Activated CD4-positive, alpha-beta T cell treated with anti-CD3 and anti-CD28 coated beads, Interleukin-2, amount 10 ng/mL, durations not matched to agents 7 days and 5 days (primary cell): ENCODE results near the gene IMMP1L. TPM values are rescaled to one million over a fixed set of nuclear protein-coding genes. Genes with fewer than 3 reads are reported as not detected.

Source experiments
- CTCF ChIA-PET: fragments of 350-600 bp; sonication (Branson Sonifier 250); formaldehyde crosslinking; loops from one replicate; lab custom pipeline; 2021; ENCODE audit warnings: antibody characterized with exemption; lab: Charles Lee
- POLR2A ChIA-PET: fragments of 350-600 bp; sonication (Branson Sonifier 250); formaldehyde crosslinking; loops from one replicate; lab custom pipeline; 2021; ENCODE audit warnings: antibody characterized with exemption; lab: Charles Lee
- DNase-seq: peaks from one replicate; pipeline ENCODE4 v3.0.0-alpha.2; 2020
- H3K27ac Mint-ChIP-seq: one replicate; pipeline ENCODE4 v1.8.0; 2021; ENCODE audit warnings: mild to moderate bottlenecking, moderate library complexity, mixed read lengths
- H3K27me3 Mint-ChIP-seq: one replicate; pipeline ENCODE4 v1.8.0; 2021; ENCODE audit warnings: mixed read lengths
- H3K36me3 Mint-ChIP-seq: one replicate; pipeline ENCODE4 v1.8.0; 2021; ENCODE audit warnings: low read depth, mixed read lengths
- H3K4me1 Mint-ChIP-seq: one replicate; pipeline ENCODE4 v1.8.0; 2021; ENCODE audit warnings: mixed read lengths
- H3K4me3 Mint-ChIP-seq: one replicate; pipeline ENCODE4 v1.8.0; 2021; ENCODE audit warnings: mild to moderate bottlenecking, moderate library complexity, mixed read lengths
- H3K9me3 Mint-ChIP-seq: one replicate; pipeline ENCODE4 v1.8.0; 2021; ENCODE audit warnings: mixed read lengths
- total RNA-seq, 2 experiments: library from RNA; stranded (reverse); gene quantifications; one replicate each; pipeline ENCODE4 v1.2.3, GENCODE V29; 2021

IMMP1L gene, protein sequence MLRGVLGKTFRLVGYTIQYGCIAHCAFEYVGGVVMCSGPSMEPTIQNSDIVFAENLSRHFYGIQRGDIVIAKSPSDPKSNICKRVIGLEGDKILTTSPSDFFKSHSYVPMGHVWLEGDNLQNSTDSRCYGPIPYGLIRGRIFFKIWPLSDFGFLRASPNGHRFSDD
- 10 to 100 TPM; 19.7 to 23.4 TPM for total RNA-seq

DNA sequence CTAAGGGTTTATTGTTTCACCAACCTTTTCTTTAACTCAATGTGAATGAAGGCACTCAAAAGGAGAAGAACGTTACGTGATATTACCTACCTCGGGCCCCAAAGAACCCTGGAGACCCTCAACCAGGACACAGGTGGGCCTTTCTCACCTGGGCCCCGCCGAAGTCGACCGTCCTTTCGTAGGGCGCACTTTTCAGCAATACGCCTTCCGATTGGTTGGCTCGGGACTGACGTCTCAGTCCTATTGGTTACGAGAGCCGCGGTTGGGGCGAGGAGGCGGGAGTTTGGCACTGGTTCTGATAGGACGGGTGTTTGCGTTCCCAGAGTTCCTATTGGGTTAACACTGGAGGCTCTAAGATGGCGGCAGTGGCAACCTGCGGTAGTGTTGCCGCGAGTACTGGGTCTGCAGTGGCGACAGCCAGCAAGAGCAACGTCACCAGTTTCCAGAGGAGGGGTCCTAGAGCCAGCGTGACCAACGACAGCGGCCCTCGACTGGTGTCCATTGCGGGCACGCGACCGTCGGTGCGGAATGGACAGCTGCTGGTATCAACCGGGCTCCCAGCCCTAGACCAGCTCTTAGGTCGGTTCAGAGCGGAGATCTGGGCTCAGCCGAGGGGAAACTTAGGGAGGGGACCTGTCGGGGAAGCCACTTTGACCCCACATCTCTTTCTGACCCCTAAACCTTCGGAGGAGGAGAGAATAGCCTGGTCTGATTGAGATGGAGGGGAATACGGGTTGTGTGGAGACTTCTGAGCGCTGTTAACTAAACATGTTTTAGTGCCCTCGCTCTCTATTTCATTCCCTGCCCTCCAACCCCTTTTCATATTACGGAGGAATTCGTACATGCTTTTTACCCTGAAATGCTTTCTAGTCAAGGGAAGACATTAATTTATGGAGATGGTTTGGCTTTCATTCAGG is at the start of gene IMMP1L, which contains the start of gene ELP4:
Gene IMMP1L, minus strand, starts transcription at position 194 of the 917 bp plus-strand sequence. CDS start 46,346 bp downstream, outside the sequence.
Gene ELP4, plus strand, starts transcription at position 339 of the 917 bp plus-strand sequence. Its CDS starts 18 bp downstream, at position 357.
- DNase-seq: peak; percentile 97
- POLR2A ChIA-PET: no interaction called here
- H3K36me3 Mint-ChIP-seq: peaks cover 11% of the 10 kb centered on the region
- peaks cover 33% of the 10 kb centered on the region for H3K4me1 Mint-ChIP-seq
- no peaks in the 10 kb centered on the region for H3K9me3 Mint-ChIP-seq
- H3K27ac Mint-ChIP-seq: peak within 1 kb of the TSS; percentile 95
- H3K4me3 Mint-ChIP-seq: peak within 1 kb of the TSS; percentile 93
- no peaks in the 10 kb centered on the region for H3K27me3 Mint-ChIP-seq
- CTCF ChIA-PET: no interaction called here

DNA sequence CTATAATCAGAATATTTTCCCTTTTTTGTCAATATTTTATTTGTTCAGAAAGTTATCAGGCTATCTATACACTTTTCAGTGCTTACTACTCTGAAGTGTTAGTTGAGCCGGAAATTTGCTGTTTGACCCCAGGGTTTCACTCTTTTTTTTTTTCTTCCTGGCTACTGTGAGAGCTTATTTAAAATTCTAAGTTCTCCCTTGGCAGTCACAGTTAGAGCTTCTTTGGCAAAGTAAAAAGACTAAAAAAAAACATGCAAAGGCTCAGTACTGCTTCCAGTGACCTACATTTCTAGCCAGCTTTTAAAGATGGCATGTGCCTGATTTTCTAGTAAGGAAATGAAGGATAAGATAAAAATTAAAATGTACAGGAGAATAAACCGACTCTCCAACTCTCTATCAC is 48.6 kb upstream of the IMMP1L start:
- ChIA-PET POLR2A (no interaction called here), CTCF (no interaction called here)
- H3K36me3 Mint-ChIP-seq: no peaks in the 10 kb centered on the region
- DNase-seq: no peak
- H3K4me1 Mint-ChIP-seq: no peaks in the 10 kb centered on the region
- no peaks in the 10 kb centered on the region for H3K9me3 Mint-ChIP-seq
- no peaks in the 10 kb centered on the region for H3K27me3 Mint-ChIP-seq
- H3K4me3 Mint-ChIP-seq: no peak overlapping the region
- H3K27ac Mint-ChIP-seq: no peak overlapping the region

DNA sequence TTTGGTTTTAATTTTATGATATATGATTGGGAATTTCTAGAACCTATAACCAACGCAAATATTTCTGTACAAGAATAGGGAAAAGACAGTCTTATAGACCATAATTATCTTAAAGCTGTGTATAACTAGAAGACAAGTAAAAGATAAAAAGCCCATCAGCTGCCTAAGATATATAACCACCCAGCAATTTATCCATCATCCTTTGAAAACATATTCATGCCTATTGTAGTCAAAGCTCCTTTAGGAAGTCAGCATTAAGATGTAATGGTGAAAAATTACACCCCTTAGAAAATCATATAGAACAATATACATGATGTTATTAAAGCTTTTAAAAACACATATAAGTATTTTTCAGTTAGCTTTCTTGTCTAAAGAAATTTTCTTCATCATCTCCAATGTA is 46.5 kb upstream of the IMMP1L start:
- Mint-ChIP-seq H3K4me3 (no peak overlapping the region), H3K27me3 (no peaks in the 10 kb centered on the region), H3K27ac (no peak overlapping the region), H3K9me3 (no peaks in the 10 kb centered on the region), H3K4me1 (no peaks in the 10 kb centered on the region), H3K36me3 (no peaks in the 10 kb centered on the region)
- no peak for DNase-seq
- ChIA-PET POLR2A (no interaction called here), CTCF (no interaction called here)

DNA sequence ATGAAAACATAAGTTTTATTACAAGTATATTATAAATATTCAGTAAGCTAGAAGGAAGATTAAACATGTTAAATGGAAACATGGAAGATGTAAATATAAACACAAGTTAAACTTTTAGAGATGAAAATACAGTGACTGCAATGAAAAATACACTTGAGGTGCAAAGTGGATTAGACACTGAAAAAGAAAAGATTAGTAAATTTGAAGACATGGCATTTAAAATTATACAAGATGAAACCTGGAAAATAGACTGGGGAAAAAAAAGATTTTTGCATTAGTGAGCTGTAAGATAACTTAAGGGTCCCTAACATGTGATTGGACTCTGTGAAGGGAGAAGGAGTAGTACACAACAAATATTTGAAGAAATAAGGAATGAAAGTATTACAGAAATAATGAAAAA is 33.4 kb upstream of the IMMP1L start:
- no peak overlapping the region for H3K4me3 Mint-ChIP-seq
- DNase-seq: no peak
- H3K36me3 Mint-ChIP-seq: peaks cover 31% of the 10 kb centered on the region
- no peaks in the 10 kb centered on the region for H3K27me3 Mint-ChIP-seq
- POLR2A ChIA-PET: no interaction called here
- CTCF ChIA-PET: no interaction called here
- H3K9me3 Mint-ChIP-seq: peaks cover 11% of the 10 kb centered on the region
- no peaks in the 10 kb centered on the region for H3K4me1 Mint-ChIP-seq
- H3K27ac Mint-ChIP-seq: no peak overlapping the region

DNA sequence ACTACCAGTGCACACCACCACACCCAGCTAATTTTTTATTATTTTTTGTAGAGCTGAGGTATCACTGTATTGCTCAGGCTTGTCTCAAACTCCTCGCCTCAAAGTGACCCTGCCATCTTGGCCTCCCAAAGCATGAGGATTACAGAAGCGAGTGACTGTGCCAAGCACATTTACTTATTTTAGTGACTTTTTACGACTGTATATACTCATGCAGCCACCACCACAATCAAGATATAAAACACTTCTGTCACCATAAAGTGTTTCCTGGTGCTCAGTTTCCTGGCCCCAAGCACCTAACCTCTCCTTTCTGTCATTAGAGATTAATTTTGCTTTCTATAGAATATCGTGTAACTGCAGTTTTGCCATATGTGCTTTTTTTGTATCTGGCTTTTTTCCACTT is 26.1 kb upstream of the IMMP1L start:
- no peak for DNase-seq
- ChIA-PET POLR2A (no interaction called here), CTCF (interaction anchor here (0.5 kb wide), 1 partner anchor 272 kb away, joined by 4 read pairs; no protein-coding TSS in a partner anchor)
- H3K4me3 Mint-ChIP-seq: no peak overlapping the region
- no peaks in the 10 kb centered on the region for H3K27me3 Mint-ChIP-seq
- H3K27ac Mint-ChIP-seq: no peak overlapping the region
- no peaks in the 10 kb centered on the region for H3K9me3 Mint-ChIP-seq
- H3K4me1 Mint-ChIP-seq: no peaks in the 10 kb centered on the region
- no peaks in the 10 kb centered on the region for H3K36me3 Mint-ChIP-seq

DNA sequence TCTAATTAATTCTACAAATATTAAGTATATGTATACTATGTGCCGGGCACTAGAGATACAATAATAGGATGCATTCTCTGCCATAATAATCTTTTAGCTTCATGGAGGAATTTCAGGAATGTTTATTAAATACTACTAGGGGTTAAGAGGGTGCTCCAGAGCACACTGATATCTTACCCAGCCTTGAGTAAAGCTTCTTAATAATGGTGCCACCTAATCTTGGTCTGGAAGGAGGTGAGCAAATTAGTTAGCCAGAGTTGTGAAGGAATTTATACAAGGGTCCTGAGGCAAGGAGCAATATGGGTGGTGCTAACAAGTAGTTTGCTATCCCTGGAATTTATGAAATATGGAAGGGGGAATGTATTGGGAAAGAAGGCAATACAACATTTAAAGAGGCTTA is 21.9 kb upstream of the IMMP1L start:
- H3K36me3 Mint-ChIP-seq: peaks cover 3% of the 10 kb centered on the region
- CTCF ChIA-PET: no interaction called here
- H3K27me3 Mint-ChIP-seq: no peaks in the 10 kb centered on the region
- POLR2A ChIA-PET: no interaction called here
- H3K27ac Mint-ChIP-seq: no peak overlapping the region
- H3K4me3 Mint-ChIP-seq: no peak overlapping the region
- no peaks in the 10 kb centered on the region for H3K9me3 Mint-ChIP-seq
- H3K4me1 Mint-ChIP-seq: no peaks in the 10 kb centered on the region
- DNase-seq: no peak

DNA sequence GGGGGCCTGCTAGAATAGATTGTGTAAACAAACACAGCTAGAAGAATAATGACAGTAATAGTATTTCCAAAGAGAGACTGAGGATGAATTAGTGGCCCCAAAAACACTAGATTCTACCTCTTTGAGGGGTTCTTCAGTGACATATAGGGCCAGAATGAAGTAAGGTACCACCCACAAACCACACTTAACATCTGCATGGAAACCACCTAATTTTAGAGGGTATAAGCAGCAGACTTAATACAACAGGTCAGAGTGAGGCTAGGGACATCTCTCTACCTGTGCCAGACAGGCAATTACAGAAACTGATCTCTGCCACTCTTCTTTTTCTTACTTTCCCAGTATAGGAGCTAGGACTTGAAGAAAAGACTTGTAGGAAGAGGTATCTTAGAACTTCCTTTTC is 20.3 kb upstream of the IMMP1L start:
- no peak for DNase-seq
- H3K36me3 Mint-ChIP-seq: peaks cover 3% of the 10 kb centered on the region
- H3K4me1 Mint-ChIP-seq: no peaks in the 10 kb centered on the region
- POLR2A ChIA-PET: no interaction called here
- CTCF ChIA-PET: no interaction called here
- H3K27me3 Mint-ChIP-seq: no peaks in the 10 kb centered on the region
- H3K27ac Mint-ChIP-seq: no peak overlapping the region
- H3K4me3 Mint-ChIP-seq: no peak overlapping the region
- no peaks in the 10 kb centered on the region for H3K9me3 Mint-ChIP-seq

DNA sequence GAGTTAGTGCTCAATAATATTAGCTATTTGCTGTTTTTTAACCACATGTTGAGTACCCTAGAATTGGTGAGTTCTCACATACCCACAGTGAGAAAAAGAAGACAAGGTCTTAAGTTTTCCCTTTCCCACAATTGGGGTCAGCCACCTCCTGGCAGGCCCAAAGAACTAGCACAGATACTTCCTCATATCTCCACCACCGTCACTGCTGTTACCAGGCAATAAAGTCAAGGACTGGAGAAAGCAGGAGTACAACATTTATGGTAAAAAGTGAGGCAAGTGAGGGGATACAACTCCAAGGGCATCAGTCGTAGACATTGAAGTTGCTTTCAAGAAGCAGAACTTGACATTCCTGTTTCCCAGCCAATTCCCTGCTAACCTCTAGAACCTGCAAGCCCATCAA is 19.8 kb upstream of the IMMP1L start:
- CTCF ChIA-PET: no interaction called here
- POLR2A ChIA-PET: no interaction called here

DNA sequence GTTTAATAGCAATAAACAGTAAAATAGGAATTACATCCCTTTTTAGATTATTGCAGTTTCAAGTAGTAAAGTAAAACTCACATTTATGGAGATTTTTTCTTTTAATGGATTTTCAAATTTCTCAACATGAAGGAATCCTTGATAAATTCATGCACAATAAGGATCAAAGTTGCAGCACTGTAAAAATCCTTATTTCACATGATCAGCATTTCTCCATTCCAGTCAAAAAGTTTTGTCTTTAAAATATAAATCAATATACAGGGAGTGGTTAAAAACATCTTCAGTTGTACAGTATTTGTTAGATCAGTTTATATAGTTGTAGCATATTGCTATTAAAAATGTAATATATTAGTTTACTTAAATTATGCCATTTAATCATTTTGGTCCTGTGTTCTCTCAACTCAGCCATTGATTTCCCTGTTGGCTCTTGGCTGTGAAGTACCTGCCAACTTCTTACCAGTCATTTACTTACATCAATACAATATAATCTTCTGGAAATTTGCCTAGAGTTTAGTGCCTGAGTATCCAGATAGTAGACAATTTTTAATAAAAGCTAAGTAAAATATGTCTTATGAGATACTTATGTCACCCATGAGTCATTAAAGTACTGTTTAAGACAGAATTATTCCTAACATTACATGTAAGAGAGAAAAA is 12.2 kb upstream of the IMMP1L start:
- no peaks in the 10 kb centered on the region for H3K36me3 Mint-ChIP-seq
- no peaks in the 10 kb centered on the region for H3K4me1 Mint-ChIP-seq
- DNase-seq: no peak
- no peak overlapping the region for H3K4me3 Mint-ChIP-seq
- ChIA-PET CTCF (no interaction called here), POLR2A (no interaction called here)
- no peak overlapping the region for H3K27ac Mint-ChIP-seq
- H3K9me3 Mint-ChIP-seq: no peaks in the 10 kb centered on the region
- H3K27me3 Mint-ChIP-seq: no peaks in the 10 kb centered on the region

More for the DNA sequence above, 19.8 kb upstream of the IMMP1L start:
- Mint-ChIP-seq H3K27me3 (no peaks in the 10 kb centered on the region), H3K9me3 (no peaks in the 10 kb centered on the region), H3K36me3 (peaks cover 3% of the 10 kb centered on the region), H3K27ac (no peak overlapping the region), H3K4me3 (no peak overlapping the region), H3K4me1 (no peaks in the 10 kb centered on the region)
- no peak for DNase-seq

DNA sequence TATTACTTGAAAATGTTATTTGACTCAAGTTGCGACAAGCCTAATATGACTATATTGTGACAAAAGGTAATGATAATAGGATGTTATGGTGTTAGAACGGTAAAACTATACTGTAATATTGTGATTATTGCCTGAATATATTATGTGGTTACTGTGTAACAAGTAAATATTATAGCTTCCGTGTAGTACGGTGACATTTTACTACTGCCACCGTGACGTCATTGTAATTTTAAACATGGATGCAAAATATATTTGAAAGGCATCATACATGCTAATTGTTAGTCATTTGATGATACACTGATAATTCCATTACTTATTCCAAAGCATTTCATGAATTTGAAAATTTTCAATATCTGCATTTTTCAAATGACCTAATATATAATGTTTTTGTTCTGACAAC is 2.7 kb upstream of the IMMP1L start:
- H3K4me1 Mint-ChIP-seq: peaks cover 28% of the 10 kb centered on the region
- no peak overlapping the region for H3K27ac Mint-ChIP-seq
- ChIA-PET POLR2A (no interaction called here), CTCF (no interaction called here)
- DNase-seq: no peak
- H3K36me3 Mint-ChIP-seq: peaks cover 5% of the 10 kb centered on the region
- H3K27me3 Mint-ChIP-seq: no peaks in the 10 kb centered on the region
- no peak overlapping the region for H3K4me3 Mint-ChIP-seq
- H3K9me3 Mint-ChIP-seq: no peaks in the 10 kb centered on the region

DNA sequence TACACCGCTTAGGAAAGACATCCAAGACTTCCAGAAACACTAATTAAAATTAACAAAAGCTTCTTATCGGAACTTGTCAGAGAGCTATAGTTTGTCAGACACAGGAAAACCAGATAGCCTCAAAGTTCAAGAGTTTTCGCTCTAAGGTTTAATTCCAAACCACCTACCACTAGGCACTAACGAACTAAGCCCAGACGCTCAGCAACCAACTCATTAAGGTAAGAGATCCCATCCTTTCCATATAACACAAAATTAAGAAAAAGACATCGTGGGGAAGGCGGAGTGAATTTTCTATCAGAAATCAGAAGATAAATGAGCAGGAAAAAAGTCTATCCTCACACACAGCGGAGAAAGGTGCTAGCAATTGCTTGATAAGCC is 382 bp downstream of the IMMP1L start:
- H3K36me3 Mint-ChIP-seq: peaks cover 15% of the 10 kb centered on the region
- H3K9me3 Mint-ChIP-seq: no peaks in the 10 kb centered on the region
- ChIA-PET CTCF (no interaction called here), POLR2A (no interaction called here)
- H3K4me3 Mint-ChIP-seq: peak overlapping the region; percentile 93
- H3K27me3 Mint-ChIP-seq: no peaks in the 10 kb centered on the region
- peaks cover 33% of the 10 kb centered on the region for H3K4me1 Mint-ChIP-seq
- peak overlapping the region; percentile 95 for H3K27ac Mint-ChIP-seq
- DNase-seq: peak; percentile 13

DNA sequence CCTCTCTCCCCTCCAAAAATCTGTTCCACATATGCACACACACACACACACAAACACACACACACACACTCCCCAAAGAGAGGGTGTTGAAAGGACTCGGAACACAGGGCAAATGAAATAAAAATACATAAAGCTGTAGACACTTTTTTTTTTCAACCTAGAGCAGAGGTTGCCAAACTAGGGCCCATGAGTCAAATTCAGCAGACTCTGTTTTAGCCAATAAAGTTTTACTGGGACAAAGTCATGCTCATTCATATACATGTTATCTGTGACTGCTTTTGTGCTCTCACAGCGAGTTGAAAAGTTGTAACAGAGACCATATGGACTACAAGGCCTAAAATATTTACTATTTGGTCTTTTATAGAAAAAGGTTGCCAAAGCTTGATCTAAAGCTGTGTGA is 8.9 kb downstream of the IMMP1L start:
- no peak overlapping the region for H3K4me3 Mint-ChIP-seq
- ChIA-PET POLR2A (no interaction called here), CTCF (no interaction called here)
- no peak overlapping the region for H3K27ac Mint-ChIP-seq
- H3K27me3 Mint-ChIP-seq: no peaks in the 10 kb centered on the region
- peaks cover 3% of the 10 kb centered on the region for H3K4me1 Mint-ChIP-seq
- H3K36me3 Mint-ChIP-seq: peaks cover 33% of the 10 kb centered on the region
- peaks cover 2% of the 10 kb centered on the region for H3K9me3 Mint-ChIP-seq
- DNase-seq: no peak

DNA sequence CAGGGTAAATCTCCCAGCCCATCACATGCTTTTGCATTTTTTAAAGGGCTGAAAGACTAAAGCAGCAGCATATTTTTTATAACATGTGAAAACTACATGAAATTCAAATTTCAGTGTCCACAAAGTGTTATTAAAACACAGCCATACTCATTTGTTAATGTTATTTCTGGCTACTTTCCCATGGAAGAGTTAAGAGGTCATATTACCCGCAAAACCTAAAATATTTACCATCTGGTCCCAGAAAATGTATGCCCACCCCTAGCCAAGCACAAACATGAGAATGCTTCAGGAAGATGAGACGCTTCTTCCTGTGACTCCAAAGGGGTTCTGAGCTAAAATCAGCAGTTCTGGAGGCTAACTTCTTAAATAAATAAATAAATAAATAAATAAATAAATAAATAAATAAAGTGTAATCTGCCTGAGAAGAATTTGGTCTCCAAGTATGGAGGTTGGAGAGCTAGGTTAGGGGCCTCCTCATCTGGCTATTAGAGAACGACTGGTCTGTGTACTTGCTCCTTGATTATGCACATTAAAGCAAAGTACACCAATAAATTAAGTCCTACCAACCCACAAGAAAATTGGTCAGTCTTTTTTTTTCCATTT is 9.7 kb downstream of the IMMP1L start:
- POLR2A ChIA-PET: no interaction called here
- H3K4me1 Mint-ChIP-seq: peaks cover 3% of the 10 kb centered on the region
- H3K27me3 Mint-ChIP-seq: no peaks in the 10 kb centered on the region
- CTCF ChIA-PET: no interaction called here
- no peak overlapping the region for H3K27ac Mint-ChIP-seq
- H3K36me3 Mint-ChIP-seq: peaks cover 37% of the 10 kb centered on the region
- H3K4me3 Mint-ChIP-seq: no peak overlapping the region
- peaks cover 7% of the 10 kb centered on the region for H3K9me3 Mint-ChIP-seq
- no peak for DNase-seq
